Stimulated activated CD4-positive, alpha-beta T cell treated with anti-CD3 and anti-CD28 coated beads, Interleukin-12 subunit alpha, Interleukin-12 subunit beta, amount 100 ng/mL, for 24 hours (primary cell): Measurements from ENCODE around the gene ELFN1.

ENCODE experiments used
- DNase-seq, 2 experiments: peaks; one replicate each; pipeline ENCODE4 v3.0.0-alpha.2; 2020; ENCODE audit warnings: low read depth in 2 of 2

The ELFN1 gene

DNA sequence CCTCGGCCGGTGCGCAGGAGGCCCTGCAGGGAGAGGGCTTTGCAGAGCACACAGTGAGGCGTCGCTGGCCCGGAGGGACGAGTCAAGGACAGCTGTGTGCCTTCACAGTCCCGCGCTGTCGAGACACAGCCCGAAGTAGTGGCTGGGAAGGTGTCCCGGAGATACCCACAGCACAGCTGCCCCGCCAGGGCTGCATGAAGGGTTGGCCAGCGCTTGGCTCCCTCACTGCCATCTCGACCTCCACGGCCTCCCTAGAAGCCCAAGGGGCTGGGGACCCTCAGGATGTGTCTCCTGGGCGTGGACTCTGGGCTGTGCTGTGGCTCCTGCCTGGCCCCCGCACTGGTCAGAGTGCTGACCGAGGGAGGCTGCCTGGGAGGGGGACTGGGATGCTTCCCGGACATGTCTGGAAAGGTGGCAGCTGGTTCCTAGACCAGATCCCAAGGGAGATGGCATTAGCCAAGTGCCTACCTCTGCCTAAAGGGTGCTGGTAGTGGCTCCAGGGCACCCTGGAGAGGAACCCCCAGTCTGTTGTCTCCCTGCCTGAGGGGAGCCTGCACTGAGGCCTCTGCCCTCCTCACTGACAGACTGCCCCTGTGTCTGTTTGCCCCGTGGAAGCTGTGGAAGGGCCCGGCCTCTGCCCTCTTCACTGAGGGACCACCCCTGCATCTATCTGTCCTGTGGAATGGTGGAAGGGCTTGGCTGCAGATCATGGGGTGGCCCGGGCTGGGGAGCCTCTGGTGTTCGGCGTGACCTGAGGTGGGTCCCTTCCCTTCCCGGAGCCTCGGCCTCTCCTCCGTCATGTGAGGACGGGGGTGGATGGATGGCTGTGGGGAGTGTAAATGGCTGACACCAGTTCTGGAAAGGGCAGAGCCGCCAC lies 5.8 kb downstream of the ELFN1 start:
- no peak for DNase-seq

GRCh38 chr7:1676550-1677078 lies 6.5 kb downstream of the ELFN1 start:
- DNase-seq, result no peak

DNA sequence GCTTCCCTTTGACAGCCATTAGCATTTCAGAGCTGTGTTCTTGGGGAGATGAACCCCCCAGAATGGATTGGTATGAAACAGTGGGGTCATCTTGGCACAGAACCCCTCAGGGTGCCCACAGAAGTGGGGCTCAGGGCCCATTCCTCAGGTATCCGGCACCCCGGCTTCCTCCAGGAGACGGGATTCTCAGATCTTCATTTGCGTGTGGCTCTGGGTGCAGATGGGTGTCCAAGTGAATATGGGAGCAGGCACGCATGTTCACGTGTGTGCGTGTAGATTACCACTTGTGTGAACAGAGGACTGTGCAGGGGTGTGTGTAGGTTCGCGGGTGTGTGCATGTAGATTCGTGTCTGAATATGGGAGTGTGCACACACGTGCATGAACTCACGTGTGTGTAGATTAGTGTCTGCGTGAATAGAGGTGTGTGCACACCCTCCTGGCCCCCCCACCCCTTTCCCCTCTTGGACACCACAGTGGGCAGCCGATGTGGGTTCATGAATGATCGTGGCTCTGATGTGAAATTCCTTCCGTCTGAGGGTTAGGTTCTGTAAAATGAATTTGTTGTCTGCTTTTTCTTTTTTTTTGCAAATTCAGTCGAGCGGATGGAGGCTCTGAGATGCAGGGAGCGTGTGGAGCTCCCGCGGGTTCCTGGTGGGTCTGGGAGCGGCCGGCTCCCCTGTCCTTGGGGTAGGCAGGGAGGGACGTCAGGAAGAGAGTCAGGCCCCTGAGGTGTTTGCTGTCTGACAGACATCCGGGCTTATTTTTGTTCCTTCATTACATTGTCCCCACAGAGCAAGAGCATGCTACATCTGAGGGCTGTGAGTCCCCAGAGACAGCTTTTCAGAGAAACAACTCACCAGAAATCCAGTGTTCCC lies 7.4 kb downstream of the ELFN1 start:
- DNase-seq, result no peak

DNA sequence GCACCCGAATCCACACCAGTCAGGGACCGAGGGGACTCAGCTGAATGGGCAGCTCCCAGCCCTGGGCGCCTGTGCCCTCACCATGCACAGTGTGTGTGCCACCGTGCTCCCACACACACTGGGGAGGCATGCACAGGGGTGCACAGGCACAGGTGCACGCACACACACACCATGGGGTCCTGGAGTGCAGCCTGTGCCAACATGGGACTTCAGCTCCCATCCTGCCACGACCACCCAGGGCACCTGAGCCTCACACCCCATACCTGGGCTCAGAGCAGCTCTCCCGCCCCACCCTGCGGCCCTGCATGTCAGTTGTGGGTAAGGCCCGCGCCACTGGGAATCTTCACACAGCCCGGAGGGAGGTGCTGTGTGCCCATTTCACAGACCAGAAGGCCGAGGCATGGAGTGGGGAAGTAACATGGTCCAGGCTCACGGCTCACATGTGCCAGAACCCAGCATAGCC lies 8.0 kb downstream of the ELFN1 start:
- DNase-seq, result no peak

- no peak for DNase-seq
Observed at GRCh38 chr7:1678571-1679325, 8.7 kb downstream of the ELFN1 start.

- no peak for DNase-seq
Observed at GRCh38 chr7:1679326-1679965, 9.4 kb downstream of the ELFN1 start.

GRCh38 chr7:1679966-1680730 lies 10.1 kb downstream of the ELFN1 start:
- DNase-seq, result no peak

GRCh38 chr7:1681581-1681980 lies 11.5 kb downstream of the ELFN1 start:
- DNase-seq, result no peak

DNA sequence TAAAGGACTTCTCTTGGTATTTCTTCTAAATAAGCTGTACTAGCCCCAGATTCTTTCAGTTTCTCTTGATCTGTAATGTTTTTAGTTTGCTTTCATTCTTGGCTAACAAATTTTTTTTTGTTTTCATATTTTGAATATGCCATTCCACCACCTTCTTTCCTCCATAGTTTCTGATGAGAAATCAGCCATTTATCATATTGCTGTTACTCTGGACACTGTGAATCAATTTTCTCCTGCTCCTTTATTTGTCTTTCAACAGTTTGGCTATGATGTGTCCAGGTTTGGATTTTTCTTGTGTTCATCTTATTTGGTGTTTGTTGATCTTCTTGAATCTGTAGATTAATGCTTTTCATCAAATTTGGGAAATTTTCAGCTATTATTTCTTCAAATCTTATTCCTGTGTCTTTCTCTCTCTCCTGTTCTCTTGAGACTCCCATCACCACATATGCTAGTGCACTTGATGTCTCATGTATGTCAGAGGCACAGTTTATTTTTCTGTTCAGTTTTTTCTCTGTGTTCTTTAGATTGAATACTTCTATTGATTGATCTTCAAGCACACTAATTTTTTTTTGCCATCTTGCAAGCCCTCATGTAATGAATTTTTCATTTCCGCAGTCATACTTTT lies 15.0 kb downstream of the ELFN1 start:
- no peak for DNase-seq

DNA sequence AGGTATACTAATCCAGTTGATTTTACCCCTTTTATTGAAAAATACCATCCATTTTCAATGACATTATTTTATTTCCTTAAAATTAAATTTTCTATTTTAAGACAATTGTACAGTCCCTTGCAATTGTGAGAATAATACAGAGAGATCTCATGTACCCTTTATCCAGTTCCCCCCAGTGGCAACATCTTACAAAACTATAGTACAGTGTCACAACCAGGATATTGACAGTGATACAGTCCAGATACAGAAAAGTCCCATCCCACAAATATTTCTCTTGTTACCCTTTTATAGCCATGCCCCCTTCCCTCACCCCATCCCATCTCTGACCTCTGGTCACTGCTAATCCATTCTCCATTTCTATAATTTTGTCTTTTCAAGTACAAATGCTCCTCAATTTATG lies 18.5 kb downstream of the ELFN1 start:
- no peak for DNase-seq

- no peak for DNase-seq
Observed at GRCh38 chr7:1689311-1689710, 19.2 kb downstream of the ELFN1 start.

DNA sequence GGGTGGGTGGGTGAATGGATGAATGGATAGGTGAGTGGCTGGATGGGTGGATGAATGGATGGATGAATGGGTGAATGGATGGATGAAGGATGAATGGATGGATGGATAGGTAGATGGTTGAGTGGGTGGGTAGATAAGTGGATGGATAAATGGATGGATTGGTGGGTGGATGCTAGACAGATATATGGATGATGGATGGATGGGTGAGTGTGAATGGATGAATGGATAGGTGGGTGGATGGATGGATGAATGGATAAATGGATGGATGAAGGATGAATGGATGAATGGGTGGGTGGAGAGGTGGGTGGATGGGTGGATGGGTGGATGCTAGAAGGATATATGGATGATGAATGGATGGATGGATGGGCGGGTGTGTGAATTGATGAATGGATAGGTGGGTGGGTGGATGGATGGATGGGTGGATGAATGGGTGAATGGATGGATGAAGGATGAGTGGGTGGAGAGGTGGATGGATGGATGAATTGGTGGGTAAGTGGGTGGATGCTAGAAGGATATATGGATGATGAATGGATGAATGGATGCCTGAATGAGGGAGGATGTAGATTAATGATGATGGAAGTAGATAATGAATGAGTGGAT lies 20.4 kb downstream of the ELFN1 start:
- no peak for DNase-seq

GRCh38 chr7:1691096-1691495 lies 21.0 kb downstream of the ELFN1 start:
- no peak for DNase-seq

DNA sequence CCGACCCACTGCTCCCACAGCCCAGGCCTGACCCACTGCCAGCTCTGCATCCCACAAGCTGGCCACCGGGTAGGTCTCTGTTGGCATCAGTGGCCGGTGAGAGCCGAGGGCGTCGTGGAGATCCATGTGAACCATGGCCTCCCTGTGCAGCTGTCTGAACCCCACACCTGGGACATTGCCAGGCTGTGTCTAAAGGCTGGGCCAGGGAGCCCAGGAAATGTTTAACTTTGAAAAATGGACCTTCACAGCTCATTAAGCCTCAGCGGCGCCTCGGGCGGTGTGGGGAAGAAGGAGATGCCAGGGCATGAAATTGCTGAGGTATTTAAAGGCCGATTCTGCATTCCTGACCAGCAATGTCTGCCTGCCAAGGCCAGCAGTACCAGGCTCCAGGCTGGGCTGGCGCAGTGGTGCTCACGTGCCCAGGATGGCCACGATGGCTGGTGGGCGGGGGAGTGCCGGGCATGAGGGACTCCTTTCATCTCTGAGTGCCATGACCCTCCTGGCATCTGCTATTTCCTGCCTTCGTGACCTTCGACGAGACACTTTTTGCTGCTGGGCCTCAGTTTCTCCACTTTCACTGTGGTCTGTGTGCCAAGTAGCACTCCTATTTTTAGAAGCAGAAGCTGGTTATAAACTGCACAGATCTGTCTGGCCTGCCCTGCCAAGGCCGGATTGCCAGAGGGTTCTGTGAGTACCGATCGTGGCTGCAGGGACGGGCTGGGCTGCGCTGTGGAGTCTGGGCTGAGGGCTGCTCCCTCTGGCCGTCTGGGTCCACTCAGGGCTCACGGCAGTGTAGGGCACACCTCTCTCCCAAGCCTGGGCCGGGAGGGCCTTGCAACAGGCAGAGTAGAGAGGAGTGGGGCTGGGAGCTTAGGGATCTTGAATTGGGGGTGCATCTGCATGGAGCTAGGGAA lies 21.8 kb downstream of the ELFN1 start:
- no peak for DNase-seq

DNA sequence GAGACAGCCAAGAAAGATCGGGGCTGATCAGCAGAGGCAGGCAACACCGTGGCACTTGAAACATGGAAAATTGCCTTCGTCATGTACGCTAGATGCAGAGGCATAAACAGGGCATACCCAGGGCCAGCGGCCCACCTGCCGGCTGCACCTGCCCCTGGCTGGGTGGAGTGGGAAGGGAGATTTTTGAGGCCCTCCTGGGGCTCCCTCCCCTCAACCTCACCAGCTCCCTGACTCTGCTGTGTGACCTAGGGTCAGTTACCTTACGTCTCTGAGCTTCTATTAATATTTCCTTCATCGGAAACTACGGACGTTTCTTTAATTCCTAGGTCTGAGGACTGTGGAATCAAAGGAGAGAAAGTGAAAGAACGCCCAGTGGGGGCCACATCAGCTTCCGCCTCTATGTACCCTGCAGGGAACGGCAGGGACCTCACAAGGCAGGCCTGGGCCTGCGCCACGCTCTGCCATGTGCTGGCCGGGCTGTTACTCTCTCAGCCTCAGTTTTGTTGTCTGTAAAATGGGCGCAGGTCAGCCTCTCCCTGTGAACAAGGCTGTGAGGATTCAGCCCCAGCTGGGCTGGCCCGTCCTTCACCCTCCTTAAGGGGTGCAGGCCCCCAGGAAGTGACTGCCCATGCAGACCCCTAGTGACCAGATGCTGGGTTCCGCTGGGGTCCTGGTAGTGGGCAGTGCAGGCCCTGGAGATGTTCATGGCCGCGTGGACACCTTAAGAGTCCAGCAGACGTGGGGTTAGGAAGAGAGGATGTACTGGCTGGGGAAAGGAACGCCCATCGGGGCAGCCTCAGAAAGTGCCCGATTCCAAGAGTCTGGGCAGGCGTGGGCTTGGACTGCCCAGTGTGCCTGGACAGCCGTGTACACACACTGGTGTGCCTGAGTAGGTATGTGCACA lies 22.7 kb downstream of the ELFN1 start:
- DNase-seq, result no peak

DNA sequence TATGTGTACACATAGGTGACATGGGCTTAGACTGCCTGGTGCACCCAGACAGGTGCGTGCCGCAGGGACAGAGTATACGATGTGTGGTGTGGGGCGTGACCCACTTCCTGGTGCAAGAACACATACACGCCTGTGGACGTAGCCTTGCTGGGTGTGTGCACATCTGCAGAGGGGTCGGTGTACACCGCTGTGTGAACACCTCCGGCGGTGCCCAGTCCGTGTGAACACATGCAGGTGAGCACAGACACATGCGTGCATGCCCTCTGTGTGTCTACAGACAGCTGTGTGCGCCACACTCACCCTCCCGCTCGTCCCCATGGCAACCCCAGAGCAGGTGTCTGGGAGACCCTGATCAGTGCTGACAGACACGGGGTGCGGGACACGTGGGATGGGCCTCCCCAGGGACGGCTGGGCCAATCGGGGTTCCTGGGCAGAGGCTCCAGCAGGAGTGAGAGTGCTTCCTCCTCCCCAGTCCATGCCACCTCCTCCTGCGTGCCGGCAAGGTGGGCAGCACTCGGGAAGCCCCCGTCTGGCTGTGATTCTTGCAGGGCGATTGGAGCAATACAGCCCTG lies 23.4 kb downstream of the ELFN1 start:
- no peak for DNase-seq

DNA sequence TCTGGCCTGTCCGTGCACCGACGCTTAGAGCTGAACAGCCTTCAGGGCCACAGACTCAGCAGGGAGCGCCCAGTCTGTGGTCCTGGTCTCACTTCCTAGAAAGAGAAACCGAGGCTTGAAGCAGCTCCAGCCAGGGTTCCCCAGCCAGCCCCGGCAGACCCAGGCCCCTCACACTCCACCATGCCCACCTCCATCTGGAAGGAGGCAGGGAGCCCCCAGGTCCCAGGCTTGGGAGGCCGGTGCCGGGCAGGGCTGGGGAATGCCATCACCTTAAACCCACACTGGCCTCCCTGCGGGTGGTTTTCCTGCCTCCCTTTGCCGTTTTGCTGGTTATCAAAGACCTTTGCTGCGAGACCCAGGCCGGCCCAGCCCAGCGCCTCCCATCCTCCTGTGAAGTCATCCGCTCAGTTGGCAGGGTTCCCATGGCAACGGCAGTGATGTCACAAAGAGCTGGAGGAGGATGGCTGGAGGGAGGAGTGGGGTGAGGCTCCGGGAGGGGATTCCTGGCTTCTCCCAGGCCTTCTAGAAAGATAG lies 24.0 kb downstream of the ELFN1 start:
- DNase-seq, result no peak
